Mucosa of descending colon (tissue), 3 donors: Measurements from ENCODE around the gene DEAF1. TPM values are rescaled to one million over a fixed set of nuclear protein-coding genes. Genes with fewer than 3 reads are reported as not detected.

Source experiments
- ATAC-seq: fragments of 200-7000 bp; cut with Tn5 transposase; one replicate; pipeline ENCODE4 v1.9.1; 2020; ENCODE audit warnings: mild to moderate bottlenecking, moderate library complexity
- DNase-seq, 3 donors: peaks; one replicate each; pipeline ENCODE4 v3.0.0-alpha.2; 2020
- H3K36me3 ChIP-seq: fragments of 200-600 bp; one replicate; pipeline ENCODE4 v1.8.0; 2021; ENCODE audit warnings: low read depth, mild to moderate bottlenecking
- H3K4me1 ChIP-seq: fragments of 200-600 bp; one replicate; pipeline ENCODE4 v1.8.0; 2021; ENCODE audit warnings: low read depth, mild to moderate bottlenecking
- H3K4me3 ChIP-seq: fragments of 200-600 bp; one replicate; pipeline ENCODE4 v1.8.0; 2021; ENCODE audit warnings: mild to moderate bottlenecking
- H3K9me3 ChIP-seq: fragments of 200-600 bp; one replicate; pipeline ENCODE4 v1.8.0; 2021; ENCODE audit warnings: mild to moderate bottlenecking
- intact Hi-C, 2 donors: fragments of 100-400 bp; cut with DNase I in 1 of 2; cut with micrococcal nuclease in 1 of 2; formaldehyde crosslinking; loops; one replicate each; pipeline versions ENCODE4 v1.11.0 to v1.11.1; 2022; cut with DNase I, micrococcal nuclease
- total RNA-seq, 3 donors: library from RNA; stranded (reverse); fragmentation: NEBNext Ultra II Directional in 2 of 3; extraction: Animal tissue kit (Norgen Biotek cat#: 25700) in 2 of 3; gene quantifications; one replicate each; pipeline versions ENCODE4 v1.2.1 to v1.2.4, GENCODE V29; 2021 to 2023
- TF ChIP-seq, protein P1 (sequence below): fragments of 200-600 bp; IDR thresholded peaks from one replicate; pipeline ENCODE4 v1.8.0; 2022; ENCODE audit warnings: antibody characterized with exemption, mild to moderate bottlenecking
- donor health status: DM: no; HTN: no; CAD: no; lungs with moderate emphysema.
- donor health status: DM: no; HTN: no; CAD: no.
- donor health status: DM: no; HTN: yes; CAD: no.

The DEAF1 gene
- total RNA-seq, 3 donors from 2014 or later, result 25.1 to 35.7 (median 25.9) TPM

DNA sequence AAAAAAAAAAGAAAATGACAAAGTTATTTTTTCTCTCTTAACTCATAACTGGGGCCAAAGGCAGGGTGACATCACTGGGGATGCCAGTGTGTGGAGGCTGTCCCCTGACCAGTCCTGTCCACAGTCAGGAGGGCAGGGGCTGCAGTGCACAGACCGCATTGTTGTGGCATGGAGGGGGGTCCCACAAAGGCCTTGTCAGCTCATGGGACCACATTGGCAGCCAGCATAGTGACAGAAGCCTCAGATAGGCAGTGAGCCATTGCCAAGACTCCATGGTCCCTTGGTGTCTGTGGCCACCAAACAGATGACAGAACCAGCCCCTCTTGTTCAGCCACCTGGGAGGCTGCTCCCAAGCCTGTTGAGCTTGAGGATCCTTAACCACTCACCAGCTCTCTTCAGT, 4.7 kb upstream of the DEAF1 start:
- DNase-seq (peak in 1 of 3 donors; percentile 29), ATAC-seq (no peak)
- Histone ChIP-seq H3K4me3 (no peak overlapping the region), H3K36me3 (peaks cover 4% of the 10 kb centered on the region), H3K9me3 (no peaks in the 10 kb centered on the region), H3K4me1 (peaks cover 31% of the 10 kb centered on the region)
- intact Hi-C loops, result no loop called here
- TF ChIP-seq, protein P1, sequence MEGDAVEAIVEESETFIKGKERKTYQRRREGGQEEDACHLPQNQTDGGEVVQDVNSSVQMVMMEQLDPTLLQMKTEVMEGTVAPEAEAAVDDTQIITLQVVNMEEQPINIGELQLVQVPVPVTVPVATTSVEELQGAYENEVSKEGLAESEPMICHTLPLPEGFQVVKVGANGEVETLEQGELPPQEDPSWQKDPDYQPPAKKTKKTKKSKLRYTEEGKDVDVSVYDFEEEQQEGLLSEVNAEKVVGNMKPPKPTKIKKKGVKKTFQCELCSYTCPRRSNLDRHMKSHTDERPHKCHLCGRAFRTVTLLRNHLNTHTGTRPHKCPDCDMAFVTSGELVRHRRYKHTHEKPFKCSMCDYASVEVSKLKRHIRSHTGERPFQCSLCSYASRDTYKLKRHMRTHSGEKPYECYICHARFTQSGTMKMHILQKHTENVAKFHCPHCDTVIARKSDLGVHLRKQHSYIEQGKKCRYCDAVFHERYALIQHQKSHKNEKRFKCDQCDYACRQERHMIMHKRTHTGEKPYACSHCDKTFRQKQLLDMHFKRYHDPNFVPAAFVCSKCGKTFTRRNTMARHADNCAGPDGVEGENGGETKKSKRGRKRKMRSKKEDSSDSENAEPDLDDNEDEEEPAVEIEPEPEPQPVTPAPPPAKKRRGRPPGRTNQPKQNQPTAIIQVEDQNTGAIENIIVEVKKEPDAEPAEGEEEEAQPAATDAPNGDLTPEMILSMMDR, result no peak

DNA sequence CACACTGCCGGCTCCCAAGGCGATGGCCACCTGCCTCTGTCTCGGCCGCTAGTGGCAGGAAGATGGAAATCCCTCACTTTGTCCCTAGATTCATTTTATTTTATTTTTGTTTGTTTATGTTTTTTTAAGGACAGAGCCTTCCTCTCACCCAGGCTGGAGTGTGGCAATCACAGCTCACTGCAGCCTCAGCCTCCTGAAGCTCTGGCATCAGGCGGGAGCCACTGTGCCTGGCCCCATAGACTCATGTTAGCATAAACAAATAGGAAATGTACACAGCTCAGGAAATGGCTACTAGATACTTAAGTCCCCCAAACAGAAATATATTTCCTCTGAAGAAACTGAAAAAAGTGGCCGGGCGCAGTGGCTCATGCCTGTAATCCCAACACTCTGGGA, 4.1 kb upstream of the DEAF1 start:
- no peaks in the 10 kb centered on the region for H3K9me3 ChIP-seq
- DNase-seq (peak in 1 of 3 donors; percentile 29), ATAC-seq (no peak)
- TF ChIP-seq, protein P1, result no peak
- intact Hi-C loops, result no loop called here
- peaks cover 24% of the 10 kb centered on the region for H3K4me1 ChIP-seq
- H3K4me3 ChIP-seq, result no peak overlapping the region
- peaks cover 4% of the 10 kb centered on the region for H3K36me3 ChIP-seq

DNA sequence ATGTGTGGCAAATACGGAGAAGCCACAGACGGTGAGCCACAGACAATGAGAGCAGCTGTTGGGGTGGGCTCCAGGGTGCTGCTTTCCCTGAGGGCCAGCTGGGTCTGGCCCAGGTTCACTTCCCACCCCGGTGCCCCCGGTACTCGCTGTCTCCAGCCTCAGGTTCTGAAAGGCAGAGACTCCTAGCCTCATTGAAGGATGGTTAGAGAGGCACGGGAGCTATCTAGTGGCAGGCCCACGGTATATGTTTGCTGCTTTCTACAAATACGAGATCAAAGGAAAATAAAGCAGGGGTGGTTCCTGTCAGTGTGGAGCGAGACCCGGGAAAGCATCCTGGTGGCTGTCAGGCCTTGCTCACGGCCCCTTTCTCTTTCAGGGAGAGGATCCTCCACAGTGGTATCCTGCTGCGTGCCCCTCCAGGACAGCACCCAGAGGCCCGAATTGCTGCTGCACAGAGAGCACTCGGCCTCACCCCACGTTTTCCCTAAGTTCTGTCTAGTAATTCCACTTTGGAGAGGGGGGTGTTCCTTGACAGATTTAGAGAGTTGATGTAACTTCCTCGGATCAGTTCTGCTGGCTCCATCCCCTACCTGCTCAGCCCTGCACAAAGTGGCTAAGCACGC, 3.6 kb upstream of the DEAF1 start:
- Histone ChIP-seq H3K4me3 (no peak overlapping the region), H3K4me1 (peaks cover 26% of the 10 kb centered on the region), H3K9me3 (no peaks in the 10 kb centered on the region), H3K36me3 (peaks cover 4% of the 10 kb centered on the region)
- ATAC-seq (no peak), DNase-seq (peak in 1 of 3 donors; percentile 46)
- TF ChIP-seq, protein P1, result no peak
- intact Hi-C loops, result no loop called here

DNA sequence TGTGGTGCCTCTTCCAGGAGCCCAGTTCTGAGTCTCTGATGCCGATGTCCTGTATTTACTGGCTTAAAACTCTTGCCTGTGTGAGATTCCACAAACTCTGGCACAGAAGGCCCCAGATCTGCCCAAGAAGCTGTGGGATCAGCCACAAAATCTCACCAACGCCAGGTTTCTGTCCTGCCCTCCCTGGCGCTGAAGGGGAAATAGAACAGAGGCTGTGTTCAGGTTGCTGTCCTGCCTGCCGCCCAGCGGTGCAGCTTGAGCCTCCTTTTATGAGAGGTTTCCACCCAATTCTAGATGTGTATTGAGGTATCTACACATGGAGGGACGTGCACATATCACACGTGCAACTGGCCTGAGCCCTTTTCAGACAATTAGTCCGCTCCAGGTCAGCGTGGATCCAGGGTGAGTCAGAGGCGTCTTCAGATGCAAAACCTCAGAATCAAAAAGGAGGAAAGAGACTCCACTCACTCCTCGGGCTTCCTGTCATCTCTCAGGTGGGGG, 2.8 kb upstream of the DEAF1 start:
- ATAC-seq (no peak), DNase-seq (no peak)
- TF ChIP-seq, protein P1, result no peak
- intact Hi-C loops, result no loop called here
- peaks cover 24% of the 10 kb centered on the region for H3K4me1 ChIP-seq
- no peaks in the 10 kb centered on the region for H3K9me3 ChIP-seq
- H3K36me3 ChIP-seq, result peaks cover 4% of the 10 kb centered on the region
- no peak overlapping the region for H3K4me3 ChIP-seq

DNA sequence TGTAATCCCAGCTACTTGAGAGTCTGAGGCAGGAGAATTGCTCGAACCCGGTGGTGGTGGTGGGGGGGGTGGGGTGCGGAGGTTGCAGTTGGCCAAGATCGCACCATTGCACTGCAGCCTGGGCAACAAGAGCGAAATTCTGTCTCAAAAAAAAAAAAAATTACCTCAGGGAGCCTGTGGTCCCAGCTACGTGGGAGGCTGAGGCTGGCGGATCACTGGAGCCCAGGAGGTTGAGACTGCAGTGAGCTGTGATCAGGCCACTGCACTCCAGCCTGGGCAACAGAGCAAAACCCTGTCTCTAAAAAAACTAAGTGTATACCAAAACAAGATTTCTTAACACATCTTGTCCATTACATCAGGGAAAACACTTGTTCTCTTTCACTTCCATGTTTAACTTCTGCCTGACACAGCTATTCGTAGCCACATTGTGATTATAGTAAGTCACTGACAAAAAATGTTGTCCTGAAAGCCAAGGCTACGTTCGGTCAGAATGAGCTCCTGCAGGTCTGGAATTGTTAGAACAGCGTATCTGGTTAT, 2.0 kb upstream of the DEAF1 start:
- Histone ChIP-seq H3K4me1 (peaks cover 21% of the 10 kb centered on the region), H3K9me3 (no peaks in the 10 kb centered on the region)
- ATAC-seq, result no peak

More for the DNA sequence above, 2.0 kb upstream of the DEAF1 start:
- Histone ChIP-seq H3K36me3 (peaks cover 4% of the 10 kb centered on the region), H3K4me3 (no peak overlapping the region)
- TF ChIP-seq, protein P1, result no peak
- intact Hi-C loops, result no loop called here
- DNase-seq, result peak in 1 of 3 donors; percentile 57
